HCT116 (cell line): Measurements from ENCODE around the gene LY86. TPM values are rescaled to one million over a fixed set of nuclear protein-coding genes. Genes with fewer than 3 reads are reported as not detected.

Experiments used
- ATAC-seq: fragments of 200-7000 bp; cut with Tn5 transposase; 2 replicates; pipeline ENCODE4 v1.9.1; 2020; ENCODE audit warnings: mild to moderate bottlenecking, moderate library complexity
- BruUV-seq: library from RNA; stranded (reverse); fragments of 400-500 nt; replicated peaks from 2 replicates; lab custom pipeline; 2021; lab: Mats Ljungman, UMichigan
- CTCF ChIA-PET: fragments of 300-600 bp; sonication (Branson Sonifier 250); formaldehyde crosslinking; loops from one replicate; lab custom pipeline; 2021; ENCODE audit warnings: antibody characterized with exemption; lab: Charles Lee
- POLR2A ChIA-PET: fragments of 300-600, 350-600 bp; sonication (Branson Sonifier 250); formaldehyde crosslinking; loops from one replicate; lab custom pipeline; 2021; ENCODE audit warnings: antibody characterized with exemption; lab: Charles Lee
- RAD21 ChIA-PET, 2 experiments: fragments of 300-600 bp; sonication (Branson Sonifier 250); formaldehyde crosslinking; loops; one replicate each; lab custom pipeline; 2023; ENCODE audit warnings: low total read pairs in 2 of 2; ENCODE audit not compliant: uncharacterized antibody in 2 of 2, unreplicated experiment in 2 of 2, low non-redundant PET in 1 of 2; lab: Charles Lee
- DNase-seq: peaks from one replicate; pipeline ENCODE4 v3.0.0-alpha.2; 2010; ENCODE audit warnings: low read depth, low spot score
- H2AFZ ChIP-seq: fragments of 200-600 bp; shearing (Covaris generic), sonication (generic); 2 replicates; pipeline ENCODE4 v1.6.1; 2017; ENCODE audit warnings: low read depth, mixed run types, mixed read lengths, antibody characterized with exemption, low read length; ENCODE audit not compliant: poor library complexity, severe bottlenecking
- H3K27ac ChIP-seq: 2 replicates; pipeline ENCODE4 v1.5.1; 2012; ENCODE audit warnings: low read depth, low read length
- H3K27me3 ChIP-seq: fragments of 200-600 bp; sonication (generic); 2 replicates; pipeline ENCODE4 v1.6.1; 2016; ENCODE audit warnings: mixed run types, low read length, mixed read lengths; ENCODE audit not compliant: insufficient read depth
- H3K36me3 ChIP-seq, 2 experiments: fragments of 200-500 bp in 1 of 2; fragments of 200-600 bp in 1 of 2; sonication (Bioruptor generic) in 1 of 2; sonication (generic) in 1 of 2; 2 replicates each; pipeline versions ENCODE4 v1.5.1 to v1.6.1; 2014 to 2016; ENCODE audit warnings: low read length in 2 of 2, inconsistent platforms in 1 of 2, mixed read lengths in 1 of 2, mixed run types in 1 of 2; ENCODE audit not compliant: insufficient read depth in 2 of 2, control insufficient read depth in 1 of 2
- H3K4me1 ChIP-seq, 2 experiments: fragments of 200-600 bp in 1 of 2; sonication (generic) in 1 of 2; 2 replicates each; pipeline versions ENCODE4 v1.5.1 to v1.6.1; 2012 to 2017; ENCODE audit warnings: low read length in 2 of 2, inconsistent platforms in 1 of 2, mild to moderate bottlenecking in 1 of 2, mixed read lengths in 1 of 2, mixed run types in 1 of 2, moderate library complexity in 1 of 2; ENCODE audit not compliant: insufficient read depth in 2 of 2, control insufficient read depth in 1 of 2
- H3K4me2 ChIP-seq: fragments of 200-600 bp; sonication (generic); 2 replicates; pipeline ENCODE4 v1.6.1; 2017; ENCODE audit warnings: mixed run types, low read length, mixed read lengths
- H3K4me3 ChIP-seq, 2 experiments: fragments of 200-600 bp in 1 of 2; sonication (generic) in 1 of 2; replicated peaks in 1 of 2; 2 replicates each; pipeline ENCODE4 v1.5.1; 2011 to 2016; ENCODE audit warnings: low read length in 2 of 2, control low read depth in 1 of 2, low read depth in 1 of 2, mild to moderate bottlenecking in 1 of 2, mixed read lengths in 1 of 2, mixed run types in 1 of 2
- H3K79me2 ChIP-seq: fragments of 200-600 bp; sonication (generic); 2 replicates; pipeline ENCODE4 v1.6.1; 2017; ENCODE audit warnings: mild to moderate bottlenecking, mixed run types, low read length, moderate library complexity, mixed read lengths; ENCODE audit not compliant: insufficient read depth
- H3K9ac ChIP-seq: fragments of 200-600 bp; sonication (generic); 2 replicates; pipeline ENCODE4 v1.6.1; 2016; ENCODE audit warnings: low read length, mixed read lengths
- H3K9me2 ChIP-seq: fragments of 200-600 bp; sonication (generic), shearing (Covaris generic); 2 replicates; pipeline ENCODE4 v1.6.1; 2017; ENCODE audit warnings: mixed run types, mild to moderate bottlenecking, moderate library complexity; ENCODE audit not compliant: insufficient read depth
- H3K9me3 ChIP-seq, 2 experiments: fragments of 200-500 bp in 1 of 2; fragments of 200-600 bp in 1 of 2; sonication (Bioruptor generic) in 1 of 2; sonication (generic) in 1 of 2; 2 replicates each; pipeline ENCODE4 v1.6.1; 2014 to 2017; ENCODE audit warnings: low read length in 2 of 2, mixed read lengths in 2 of 2, inconsistent platforms in 1 of 2, low read depth in 1 of 2, mild to moderate bottlenecking in 1 of 2, mixed run types in 1 of 2, moderate library complexity in 1 of 2; ENCODE audit not compliant: control insufficient read depth in 1 of 2, insufficient read depth in 1 of 2
- H4K20me1 ChIP-seq: fragments of 200-600 bp; sonication (generic), shearing (Covaris generic); 2 replicates; pipeline ENCODE4 v1.6.1; 2017; ENCODE audit warnings: mixed run types, mild to moderate bottlenecking, moderate library complexity; ENCODE audit not compliant: insufficient read depth
- CEBPB ChIP-seq: IDR thresholded peaks from 2 replicates; pipeline ENCODE4 v1.6.1; 2012; ENCODE audit warnings: low read depth
- EZH2 ChIP-seq: fragments of 200-600 bp; sonication (generic); IDR thresholded peaks from 2 replicates; pipeline ENCODE4 v1.6.1; 2017; ENCODE audit warnings: antibody characterized with exemption, mixed run types
- POLR2A ChIP-seq: IDR thresholded peaks from 2 replicates; pipeline ENCODE4 v1.7.0; 2011; ENCODE audit warnings: borderline replicate concordance; ENCODE audit not compliant: insufficient read depth, insufficient read length; ENCODE audit errors: extremely low read depth
- POLR2AphosphoS5 ChIP-seq: IDR thresholded peaks from 2 replicates; pipeline ENCODE4 v1.6.1; 2011; ENCODE audit warnings: mild to moderate bottlenecking, low read depth, low read length, moderate library complexity
- RAD21 ChIP-seq: IDR thresholded peaks from 2 replicates; pipeline ENCODE4 v1.6.1; 2012; ENCODE audit warnings: low read depth, mild to moderate bottlenecking
- ZNF274 ChIP-seq: fragments of 200-500 bp; sonication (Bioruptor generic); IDR thresholded peaks from 2 replicates; pipeline ENCODE4 v1.6.1; 2014; ENCODE audit warnings: mild to moderate bottlenecking, low read depth, low read length, inconsistent platforms
- intact Hi-C: fragments of 100-400 bp; cut with micrococcal nuclease; formaldehyde crosslinking; loops from 2 replicates; pipeline ENCODE4 v1.10.0; 2022
- total RNA-seq: library from RNA; stranded (reverse); gene quantifications from one replicate; pipeline ENCODE4 v1.2.1, GENCODE V29; 2021; ENCODE audit not compliant: unreplicated experiment
- TF ChIP-seq, protein P1 (sequence below): IDR thresholded peaks from 2 replicates; pipeline ENCODE4 v1.6.1; 2012
- TF ChIP-seq, protein P2 (sequence below): IDR thresholded peaks from 2 replicates; pipeline ENCODE4 v1.6.1; 2011; ENCODE audit warnings: mild to moderate bottlenecking, low read length, moderate library complexity; ENCODE audit not compliant: insufficient replicate concordance; ENCODE audit errors: extremely low read depth

Gene LY86
- total RNA-seq, 1 experiment from 2014 or later = not detected

DNA sequence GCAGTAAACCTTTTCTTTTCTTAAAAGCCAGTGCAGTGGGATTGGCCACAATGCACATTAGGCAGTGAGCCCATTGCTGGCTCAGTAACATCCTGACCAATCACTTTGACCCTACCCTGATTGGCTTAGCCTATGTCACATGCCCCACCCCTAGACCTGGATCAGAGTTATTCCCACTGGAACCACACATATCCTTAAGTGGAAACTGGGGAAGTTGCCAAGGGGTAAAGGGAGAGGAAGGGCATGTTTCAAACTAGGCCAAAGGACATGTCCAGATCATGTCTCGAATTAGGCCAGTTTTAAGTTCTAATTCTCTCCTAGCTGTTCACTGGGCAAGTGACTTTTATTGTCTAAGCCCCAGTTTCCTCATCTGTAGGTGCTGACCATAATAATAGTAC, 69.3 kb downstream of the LY86 start (continued):
- TF ChIP-seq EZH2 (no peak), ZNF274 (no peak)

DNA sequence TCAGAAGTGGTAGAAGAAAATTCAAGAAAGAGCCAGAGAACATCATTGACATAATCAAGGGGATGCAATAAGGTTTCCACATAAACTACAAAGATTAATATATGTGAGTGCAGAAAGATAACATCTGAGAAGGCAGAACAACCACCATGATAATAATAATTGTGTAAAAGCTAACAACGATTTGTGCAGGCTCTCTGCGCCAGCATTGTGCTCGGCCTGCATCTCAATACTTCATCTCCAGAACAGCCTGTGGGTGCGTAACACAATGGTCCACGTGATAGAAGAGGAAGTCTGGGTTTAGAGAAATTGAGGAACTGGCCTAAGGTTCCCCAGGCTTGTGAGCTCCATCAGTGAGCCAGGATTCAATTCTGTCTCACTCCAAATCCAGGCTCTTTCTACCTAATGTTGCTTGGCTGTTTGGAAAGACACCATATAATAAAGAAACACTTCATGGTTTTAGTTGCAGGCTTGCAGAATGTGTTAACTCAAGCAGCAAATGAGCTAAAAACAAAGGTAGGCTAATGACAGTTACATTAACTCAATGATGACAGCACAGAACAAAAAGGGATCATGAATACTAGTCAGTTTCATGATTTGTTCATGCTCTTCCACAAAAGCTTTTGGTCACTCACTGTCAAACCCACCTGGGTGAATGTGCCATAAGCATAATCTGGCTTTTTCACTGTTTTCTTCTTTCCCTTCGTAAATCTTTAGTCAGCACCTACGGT, 71.2 kb downstream of the LY86 start:
- no peak overlapping the region for H2AFZ ChIP-seq
- no peaks in the 10 kb centered on the region for H3K9me2 ChIP-seq
- no TSS peak for BruUV-seq
- H3K4me3 ChIP-seq = no peak overlapping the region
- CTCF ChIA-PET = interaction anchor here (1.6 kb wide), 1 partner anchor 17 kb away, joined by 5 read pairs; no protein-coding TSS in a partner anchor
- peaks cover 0 to 4% of the 10 kb centered on the region in 2 experiments; a peak in 1 of 4 replicates for H3K4me1 ChIP-seq
- intact Hi-C loops = no loop called here
- H3K27ac ChIP-seq = no peak overlapping the region
- H3K9ac ChIP-seq = no peak overlapping the region
- no peaks in the 10 kb centered on the region for H3K79me2 ChIP-seq
- TF ChIP-seq RAD21 = no peak
- no peak for TF ChIP-seq CEBPB
- TF ChIP-seq POLR2A = no peak
- no peak for TF ChIP-seq ZNF274
- TF ChIP-seq, protein P1, sequence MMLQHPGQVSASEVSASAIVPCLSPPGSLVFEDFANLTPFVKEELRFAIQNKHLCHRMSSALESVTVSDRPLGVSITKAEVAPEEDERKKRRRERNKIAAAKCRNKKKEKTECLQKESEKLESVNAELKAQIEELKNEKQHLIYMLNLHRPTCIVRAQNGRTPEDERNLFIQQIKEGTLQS = no peak
- TF ChIP-seq, protein P2, sequence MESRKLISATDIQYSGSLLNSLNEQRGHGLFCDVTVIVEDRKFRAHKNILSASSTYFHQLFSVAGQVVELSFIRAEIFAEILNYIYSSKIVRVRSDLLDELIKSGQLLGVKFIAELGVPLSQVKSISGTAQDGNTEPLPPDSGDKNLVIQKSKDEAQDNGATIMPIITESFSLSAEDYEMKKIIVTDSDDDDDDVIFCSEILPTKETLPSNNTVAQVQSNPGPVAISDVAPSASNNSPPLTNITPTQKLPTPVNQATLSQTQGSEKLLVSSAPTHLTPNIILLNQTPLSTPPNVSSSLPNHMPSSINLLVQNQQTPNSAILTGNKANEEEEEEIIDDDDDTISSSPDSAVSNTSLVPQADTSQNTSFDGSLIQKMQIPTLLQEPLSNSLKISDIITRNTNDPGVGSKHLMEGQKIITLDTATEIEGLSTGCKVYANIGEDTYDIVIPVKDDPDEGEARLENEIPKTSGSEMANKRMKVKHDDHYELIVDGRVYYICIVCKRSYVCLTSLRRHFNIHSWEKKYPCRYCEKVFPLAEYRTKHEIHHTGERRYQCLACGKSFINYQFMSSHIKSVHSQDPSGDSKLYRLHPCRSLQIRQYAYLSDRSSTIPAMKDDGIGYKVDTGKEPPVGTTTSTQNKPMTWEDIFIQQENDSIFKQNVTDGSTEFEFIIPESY = no peak
- TF ChIP-seq POLR2AphosphoS5 = no peak
- TF ChIP-seq, all 23 proteins: peak for 0
- Histone ChIP-seq H4K20me1 (no peaks in the 10 kb centered on the region), H3K36me3 (no peaks in the 10 kb centered on the region), H3K9me3 (no peaks in the 10 kb centered on the region), H3K27me3 (no peaks in the 10 kb centered on the region), H3K4me2 (no peak overlapping the region)
- ATAC-seq (no peak), DNase-seq (no peak)
- RAD21 ChIA-PET = no interaction called here
- POLR2A ChIA-PET = no interaction called here
